DMS153 treated with DMSO at 0.1 percent for 48 hours (cell line): Measurements from ENCODE around the gene AGBL2.
"Not testable (repeated sequence)": the region's sequence is repeated elsewhere in the genome, so short reads cannot be mapped to it uniquely, and the experiment has no call there.

Experiments used
- DNase-seq: peaks from one replicate; lab custom pipeline; 2025; ENCODE audit not compliant: unreplicated experiment; lab: John Stamatoyannopoulos, UW

AGBL2 gene, protein sequence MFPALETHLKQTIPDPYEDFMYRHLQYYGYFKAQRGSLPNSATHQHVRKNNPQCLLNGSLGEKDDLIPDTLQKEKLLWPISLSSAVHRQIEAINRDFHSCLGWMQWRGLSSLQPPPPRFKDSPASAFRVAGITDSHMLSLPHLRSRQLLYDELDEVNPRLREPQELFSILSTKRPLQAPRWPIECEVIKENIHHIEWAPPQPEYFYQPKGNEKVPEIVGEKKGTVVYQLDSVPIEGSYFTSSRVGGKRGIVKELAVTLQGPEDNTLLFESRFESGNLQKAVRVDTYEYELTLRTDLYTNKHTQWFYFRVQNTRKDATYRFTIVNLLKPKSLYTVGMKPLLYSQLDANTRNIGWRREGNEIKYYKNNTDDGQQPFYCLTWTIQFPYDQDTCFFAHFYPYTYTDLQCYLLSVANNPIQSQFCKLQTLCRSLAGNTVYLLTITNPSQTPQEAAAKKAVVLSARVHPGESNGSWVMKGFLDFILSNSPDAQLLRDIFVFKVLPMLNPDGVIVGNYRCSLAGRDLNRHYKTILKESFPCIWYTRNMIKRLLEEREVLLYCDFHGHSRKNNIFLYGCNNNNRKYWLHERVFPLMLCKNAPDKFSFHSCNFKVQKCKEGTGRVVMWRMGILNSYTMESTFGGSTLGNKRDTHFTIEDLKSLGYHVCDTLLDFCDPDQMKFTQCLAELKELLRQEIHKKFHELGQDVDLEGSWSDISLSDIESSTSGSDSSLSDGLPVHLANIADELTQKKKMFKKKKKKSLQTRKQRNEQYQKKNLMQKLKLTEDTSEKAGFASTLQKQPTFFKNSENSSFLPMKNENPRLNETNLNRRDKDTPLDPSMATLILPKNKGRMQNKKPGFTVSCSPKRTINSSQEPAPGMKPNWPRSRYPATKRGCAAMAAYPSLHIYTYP

DNA sequence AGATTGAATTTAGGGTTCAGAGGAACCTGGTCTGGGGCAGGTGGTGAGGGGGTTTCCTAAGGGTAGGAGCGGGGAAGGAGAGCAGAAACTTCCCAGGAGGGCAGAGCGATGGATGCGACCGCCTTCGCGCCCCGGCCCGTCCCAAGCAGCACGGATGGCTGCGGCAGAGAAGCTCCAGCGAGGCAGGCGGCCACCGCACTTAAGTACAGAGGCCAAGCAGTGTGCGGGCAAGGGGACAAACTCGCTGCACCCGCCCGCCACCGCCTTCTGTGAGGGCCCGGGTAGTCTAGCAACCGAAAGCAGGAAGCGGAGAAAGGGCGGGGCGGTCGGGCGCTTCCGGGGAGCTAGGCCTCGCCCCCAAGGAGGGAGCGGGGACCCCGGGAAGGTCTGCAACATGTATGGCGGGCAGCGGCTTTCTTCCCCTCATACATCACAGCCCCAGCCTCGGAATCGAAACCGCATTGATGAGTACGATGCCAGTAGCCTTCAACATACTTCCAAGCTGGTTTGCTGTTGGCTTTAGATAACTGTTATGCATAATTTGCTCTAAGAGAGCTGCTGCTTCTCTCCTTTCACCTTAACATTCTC lies at the start of gene AGBL2:
Gene AGBL2 (minus strand): TSS at position 288 of the 588 bp plus-strand sequence. CDS start 719 bp downstream, outside the sequence.
- peak; percentile 59 for DNase-seq

DNA sequence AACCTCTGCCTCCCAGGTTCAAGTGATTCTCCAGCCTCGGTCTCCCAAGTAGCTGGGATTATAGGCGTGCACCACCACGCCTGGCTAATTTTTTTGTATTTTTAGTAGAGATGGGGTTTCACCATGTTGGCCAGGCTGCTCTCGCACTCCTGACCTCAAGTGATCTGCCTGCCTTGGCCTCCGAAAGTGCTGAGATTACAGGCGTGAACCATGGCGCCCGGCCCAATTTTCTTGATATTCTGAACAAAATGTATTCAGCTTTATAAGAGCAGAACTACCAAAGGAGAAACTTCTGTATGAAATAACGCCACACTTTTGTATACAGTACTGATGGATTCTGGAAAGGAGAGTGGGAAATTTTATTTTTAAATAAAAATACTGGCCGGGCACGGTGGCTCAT lies 44.1 kb upstream of the AGBL2 start:
- DNase-seq, result not testable (repeated sequence)

DNA sequence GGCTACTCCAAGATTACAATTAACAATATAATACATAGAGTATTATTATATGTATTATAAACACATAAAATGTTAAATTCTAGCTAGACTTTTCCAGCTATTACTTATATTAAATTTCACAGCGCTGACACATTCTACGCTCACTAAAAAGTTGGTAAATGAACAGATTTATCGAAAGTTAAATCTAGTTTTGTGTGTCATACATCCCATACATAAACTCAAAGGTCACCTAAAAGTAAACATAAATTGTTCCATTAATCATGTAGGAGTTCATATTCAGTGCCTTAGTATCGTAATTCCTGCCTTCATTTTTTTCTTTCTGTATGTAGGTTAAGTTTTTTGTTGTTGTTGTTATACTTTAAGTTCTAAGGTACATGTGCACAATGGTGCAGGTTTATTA lies 41.0 kb upstream of the AGBL2 start:
- no peak for DNase-seq

DNA sequence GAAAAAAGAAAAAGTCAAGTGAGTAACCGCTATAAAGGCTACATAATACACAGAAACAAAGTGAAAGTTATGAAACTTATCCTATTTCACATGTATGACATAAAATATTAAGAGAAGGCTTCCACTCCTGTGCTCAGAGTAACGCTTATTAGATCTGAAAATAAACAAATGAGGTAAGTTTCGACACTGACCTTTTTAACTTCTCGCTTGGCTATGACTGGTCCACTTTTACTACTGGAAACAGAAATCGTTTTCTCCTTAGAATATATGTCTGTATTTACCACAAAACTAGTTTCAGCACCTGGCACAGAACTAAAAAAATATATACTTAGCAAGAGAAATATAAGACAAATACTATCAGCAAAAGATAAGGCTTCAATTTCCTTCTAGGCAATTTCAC lies 35.6 kb upstream of the AGBL2 start:
- DNase-seq, result no peak

DNA sequence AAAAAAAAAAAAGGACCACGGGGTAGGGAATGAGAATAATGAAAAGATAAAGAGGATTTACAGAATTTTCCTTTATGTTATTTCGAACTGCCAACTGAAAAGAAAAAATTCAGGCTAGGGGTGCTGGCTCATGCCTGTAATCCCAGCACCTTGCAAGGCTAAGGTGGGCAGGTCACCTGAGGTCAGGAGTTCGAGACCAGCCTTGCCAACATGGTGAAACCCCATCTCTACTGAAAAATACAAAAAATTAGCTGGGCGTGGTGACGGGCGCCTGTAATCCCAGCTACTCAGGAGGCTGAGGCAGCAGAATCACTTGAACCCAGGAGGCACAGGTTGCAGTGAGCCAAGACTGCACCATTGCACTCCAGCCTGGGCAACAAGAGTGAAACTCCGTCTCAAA lies 27.3 kb upstream of the AGBL2 start:
- not testable (repeated sequence) for DNase-seq

DNA sequence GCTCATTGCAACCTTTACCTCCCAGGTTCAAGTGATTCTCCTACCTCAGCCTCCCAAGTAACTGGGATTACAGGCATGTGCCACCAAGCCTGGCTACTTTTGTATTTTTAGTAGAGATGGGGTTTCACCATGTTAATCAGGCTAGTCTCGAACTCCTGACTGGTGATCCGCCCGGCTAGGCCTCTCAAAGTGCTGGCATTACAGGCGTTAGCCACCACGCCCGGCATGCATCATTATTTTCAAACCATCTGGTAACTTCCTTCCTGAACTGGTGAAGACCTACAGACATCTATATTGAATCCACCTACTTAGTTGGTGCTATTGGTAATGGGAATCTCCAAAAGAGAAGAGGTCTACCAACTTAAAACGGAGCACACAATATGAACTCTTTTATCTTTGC lies 22.6 kb upstream of the AGBL2 start:
- not testable (repeated sequence) for DNase-seq

DNA sequence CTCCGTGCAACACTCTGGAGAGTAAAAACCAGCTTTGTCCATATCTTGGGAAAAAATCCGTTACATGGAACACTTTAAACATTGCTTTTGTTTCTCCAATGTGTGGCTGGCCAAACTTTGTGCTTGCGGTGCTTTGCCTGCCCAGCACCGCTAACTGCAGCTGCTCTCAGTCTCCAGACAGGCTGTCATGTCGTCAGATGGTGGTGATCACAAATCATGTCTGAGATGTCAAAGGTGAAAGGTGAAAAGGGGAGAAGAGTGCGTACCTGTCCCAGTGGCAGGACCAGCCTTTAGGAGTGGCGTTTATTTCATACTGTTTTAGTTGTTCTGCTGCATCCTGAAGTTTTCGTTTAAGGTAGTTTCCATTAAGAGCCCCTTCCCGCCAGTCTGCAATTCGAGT lies 17.1 kb upstream of the AGBL2 start:
- no peak for DNase-seq

DNA sequence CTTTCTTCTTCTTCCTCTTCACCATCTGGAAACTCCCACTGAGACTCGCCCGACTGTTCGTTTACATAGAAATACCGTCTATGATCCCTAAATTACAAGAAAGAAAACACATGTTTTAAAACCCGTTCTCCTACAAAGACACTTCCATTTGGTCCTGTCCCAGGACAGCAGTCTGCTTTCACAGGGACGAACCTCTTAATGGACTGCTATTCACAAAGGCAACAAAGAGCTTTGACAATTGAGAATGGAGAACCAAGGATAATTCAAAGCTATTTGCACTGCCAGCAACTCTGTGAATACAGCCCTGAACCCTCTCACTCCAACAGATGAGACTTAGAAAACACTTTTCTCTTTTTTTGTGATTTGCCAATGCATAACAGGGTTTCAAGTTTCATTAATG lies 16.3 kb upstream of the AGBL2 start:
- DNase-seq, result no peak

DNA sequence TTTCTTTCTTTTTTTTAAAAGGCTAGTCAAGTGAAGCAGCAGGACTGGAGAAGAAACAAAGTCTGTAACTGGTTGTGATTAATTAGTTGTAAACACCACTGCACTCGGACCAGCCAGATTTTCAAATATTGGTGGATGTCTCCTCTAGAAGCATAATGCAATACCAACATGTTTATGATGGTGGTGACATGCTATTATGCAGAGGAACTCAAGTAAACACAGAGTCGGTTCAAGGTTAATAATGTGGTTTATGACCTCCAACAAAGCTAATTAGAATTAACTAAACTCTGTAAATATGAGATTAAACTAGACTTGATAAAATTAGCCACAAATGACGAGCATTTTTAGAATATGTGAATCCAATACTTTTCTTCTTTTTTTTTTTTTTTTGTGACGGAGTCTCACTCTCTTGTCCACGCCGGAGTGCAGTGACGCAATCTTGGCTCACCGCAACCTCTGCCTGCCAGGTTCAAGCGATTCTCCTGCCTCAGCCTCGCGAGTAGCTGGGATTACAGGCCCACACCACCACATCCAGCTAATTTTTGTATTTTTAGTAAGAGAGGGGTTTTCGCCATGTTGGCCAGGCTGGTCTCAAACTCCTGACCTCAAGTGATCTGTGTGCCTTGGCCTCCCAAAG lies 11.8 kb upstream of the AGBL2 start:
- DNase-seq, result no peak

DNA sequence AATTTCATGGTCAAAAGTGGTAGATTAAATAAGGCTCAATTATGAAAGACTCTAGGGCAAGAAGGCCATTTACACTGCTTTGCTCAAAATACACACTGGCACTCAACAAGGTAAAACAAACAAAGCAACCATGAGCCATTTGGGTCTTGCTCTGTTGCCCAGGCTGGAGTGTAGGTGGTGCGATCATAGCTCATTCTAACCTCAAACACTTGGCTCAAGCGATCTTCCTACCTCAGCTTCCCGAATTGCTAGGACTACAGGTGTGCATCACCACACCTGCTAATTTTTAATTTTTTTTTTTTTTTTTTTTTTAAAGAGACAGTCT lies 10.9 kb upstream of the AGBL2 start:
- DNase-seq, result no peak

DNA sequence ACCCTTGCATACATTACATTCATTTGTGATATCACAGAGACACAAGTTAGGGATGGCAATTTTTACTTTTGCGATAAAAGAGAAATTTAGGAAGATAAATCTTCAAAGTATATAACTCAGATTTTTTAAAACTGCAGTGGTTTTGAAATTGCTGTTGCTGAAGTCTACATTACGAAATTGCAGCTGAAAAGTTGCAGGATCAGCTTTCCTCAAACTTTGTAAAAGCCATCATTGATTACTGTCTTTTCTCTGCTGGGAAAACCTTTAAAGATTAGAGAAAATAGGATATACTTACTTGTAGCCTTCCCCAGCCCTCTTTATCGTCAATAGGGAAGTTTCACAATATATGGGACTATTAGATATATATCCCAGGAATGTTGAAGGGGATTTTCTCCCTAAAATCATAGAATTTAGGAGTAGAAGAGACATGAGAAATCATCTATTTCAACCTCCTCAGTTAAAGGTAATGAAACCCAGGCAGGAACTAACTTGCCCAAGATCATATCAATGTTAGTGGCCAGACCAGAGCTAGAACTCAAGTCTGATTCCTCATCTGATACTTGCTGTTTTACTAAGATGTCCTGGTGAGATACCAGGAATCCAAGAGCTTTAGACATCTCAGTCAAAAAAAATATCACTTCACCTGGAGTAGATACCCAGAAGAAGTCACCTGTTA lies 10.4 kb upstream of the AGBL2 start:
- DNase-seq, result no peak

DNA sequence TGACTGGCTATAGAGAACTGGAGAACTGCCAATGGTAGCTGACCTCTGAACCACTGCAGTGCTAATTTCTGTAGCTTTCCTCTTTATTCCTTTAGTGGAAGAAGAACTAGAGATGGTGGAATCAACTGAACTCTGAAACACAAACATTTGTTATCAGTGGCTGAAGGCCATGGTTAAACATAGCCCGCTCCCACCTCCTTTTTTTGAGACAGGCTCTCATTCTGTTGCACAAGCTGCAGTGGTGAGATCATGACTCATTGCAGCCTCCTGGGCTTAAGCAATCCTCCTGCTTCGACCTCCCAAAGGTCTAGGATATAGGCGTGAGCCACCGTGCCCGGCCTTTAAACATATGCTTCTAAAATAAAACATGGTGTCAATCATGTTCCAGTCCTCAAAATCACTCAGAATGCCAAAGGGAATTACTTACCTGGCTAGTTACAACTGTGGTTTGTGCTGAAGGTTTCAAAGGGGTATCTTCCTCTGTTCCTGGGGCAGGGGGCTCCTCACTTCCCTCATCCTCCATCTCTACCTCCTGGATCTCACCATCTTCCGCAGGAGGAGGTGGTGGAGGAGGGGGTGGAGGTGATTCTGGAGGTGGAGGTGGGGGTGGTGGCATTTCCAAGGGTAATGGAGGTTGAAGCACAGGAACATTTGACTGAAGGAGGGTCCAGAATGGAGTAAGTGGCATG lies 9.0 kb upstream of the AGBL2 start:
- no peak for DNase-seq

DNA sequence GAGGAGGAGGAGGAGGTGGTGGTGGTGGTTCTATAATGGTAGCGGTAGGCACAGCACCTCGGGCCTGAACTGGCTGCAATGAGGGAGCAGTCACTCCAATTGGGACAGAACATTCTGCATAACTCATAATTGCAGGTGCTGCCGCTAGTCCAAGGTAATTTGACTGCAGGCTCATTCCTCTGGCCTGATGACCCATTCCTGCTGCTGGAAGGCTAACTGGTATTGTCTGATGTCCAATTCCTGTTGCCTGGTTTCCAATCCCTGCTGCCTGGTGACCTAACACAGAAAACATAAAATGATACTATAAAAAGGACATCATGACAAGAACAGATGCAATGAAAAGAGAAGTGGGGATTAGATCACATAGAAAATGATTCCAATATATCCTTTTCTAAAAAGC lies 7.9 kb upstream of the AGBL2 start:
- no peak for DNase-seq

DNA sequence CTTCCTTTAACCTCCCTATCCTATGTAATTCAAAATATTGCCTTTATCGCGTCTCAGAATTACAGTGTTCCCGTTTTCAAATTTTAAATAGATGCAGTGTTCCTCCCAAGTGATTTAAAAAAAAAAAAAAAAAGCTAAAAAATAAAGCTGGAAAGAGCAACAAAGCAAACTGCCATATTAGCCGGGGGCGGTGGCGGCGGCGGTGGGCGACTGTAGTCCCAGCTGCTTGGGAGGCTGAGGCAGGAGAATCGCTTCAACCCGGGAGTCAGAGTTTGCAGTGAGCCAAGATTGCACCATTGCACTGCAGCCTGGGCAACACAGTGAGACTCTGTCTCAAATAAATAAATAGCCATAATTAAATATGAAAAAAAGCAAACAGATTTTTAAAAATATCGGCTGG lies 5.5 kb upstream of the AGBL2 start:
- no peak for DNase-seq

DNA sequence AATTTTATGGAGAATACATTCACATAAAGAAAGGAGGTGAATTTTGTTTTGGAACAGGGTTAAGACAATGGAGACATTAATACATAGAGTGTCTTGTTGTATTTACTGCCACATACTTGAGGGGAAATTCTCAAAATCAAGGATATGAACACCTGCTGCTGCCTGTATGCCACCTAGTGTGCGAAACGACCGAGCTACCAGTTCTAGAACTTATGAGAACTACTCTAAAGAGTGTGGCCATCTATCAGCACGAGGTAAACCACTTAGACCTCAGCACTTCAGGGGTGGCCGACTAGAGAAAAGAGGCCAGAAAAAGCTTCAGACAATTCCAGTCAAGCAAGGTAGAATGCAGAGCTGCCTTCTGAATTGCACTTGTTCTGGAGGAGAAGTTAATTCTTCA lies 1.5 kb upstream of the AGBL2 start:
- no peak for DNase-seq

DNA sequence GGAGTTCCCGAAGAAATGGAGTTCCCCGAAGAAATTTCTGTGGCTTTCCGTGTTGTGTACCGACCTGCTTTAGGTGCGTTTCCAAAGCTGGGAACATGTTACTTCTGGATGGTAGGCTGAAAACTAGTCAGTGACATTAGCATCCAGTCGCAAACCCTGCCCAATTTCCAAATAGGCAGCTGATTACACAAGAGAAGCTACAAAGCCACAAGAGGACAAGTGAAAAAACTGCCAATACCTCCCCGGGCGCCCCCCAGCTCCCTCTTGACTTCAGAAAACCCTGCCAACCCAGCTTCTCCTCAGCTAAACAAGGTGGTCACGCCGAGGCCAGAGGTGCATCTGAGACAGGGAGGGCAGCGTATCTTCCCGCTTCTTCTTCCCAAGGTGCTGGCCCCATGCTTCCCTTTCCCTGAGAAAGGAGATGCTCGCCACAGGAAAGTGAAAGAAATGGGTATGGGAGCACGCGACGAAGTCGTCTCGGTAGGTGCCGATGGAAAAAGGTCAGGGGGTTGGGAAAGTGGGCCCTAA lies 551 bp downstream of the AGBL2 start:
- peak; percentile 30 for DNase-seq

DNA sequence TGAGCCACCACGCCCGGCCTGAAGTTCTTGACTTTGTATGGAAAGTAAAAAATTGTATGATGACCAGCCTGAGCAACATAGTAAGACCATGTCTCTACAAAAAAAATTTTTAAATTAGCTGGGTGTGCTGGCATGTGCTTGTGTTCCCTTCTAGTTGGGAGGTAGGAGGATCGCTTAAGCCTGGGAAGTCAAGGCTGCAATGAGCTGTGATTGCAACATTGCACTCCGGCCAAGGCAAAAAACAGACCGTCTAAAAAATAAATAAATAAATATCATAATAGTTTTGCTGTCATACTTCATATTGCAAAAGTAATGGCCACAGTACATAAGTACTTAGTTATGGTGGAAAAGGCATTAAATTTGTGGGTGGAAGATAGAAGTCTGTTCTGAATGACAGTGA lies 3.4 kb downstream of the AGBL2 start:
- no peak for DNase-seq

DNA sequence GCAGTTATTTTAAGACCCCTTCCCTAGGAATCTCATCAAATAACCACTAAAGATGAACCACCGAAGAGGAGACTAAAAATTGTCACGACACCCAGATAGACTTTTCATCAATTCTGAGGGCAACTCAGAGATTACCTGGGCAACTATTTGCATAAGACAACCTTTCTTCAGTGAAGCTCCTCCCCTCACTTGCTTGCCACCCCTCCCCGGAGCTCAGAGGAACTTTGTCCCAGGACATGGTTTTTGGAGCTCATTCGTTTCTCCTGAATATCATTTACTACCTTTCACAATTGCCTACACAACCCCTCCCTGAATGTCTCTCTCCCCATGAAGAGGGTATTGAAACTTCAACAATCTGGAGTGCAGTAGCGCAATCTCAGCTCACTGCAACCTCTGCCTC lies 3.9 kb downstream of the AGBL2 start:
- no peak for DNase-seq

DNA sequence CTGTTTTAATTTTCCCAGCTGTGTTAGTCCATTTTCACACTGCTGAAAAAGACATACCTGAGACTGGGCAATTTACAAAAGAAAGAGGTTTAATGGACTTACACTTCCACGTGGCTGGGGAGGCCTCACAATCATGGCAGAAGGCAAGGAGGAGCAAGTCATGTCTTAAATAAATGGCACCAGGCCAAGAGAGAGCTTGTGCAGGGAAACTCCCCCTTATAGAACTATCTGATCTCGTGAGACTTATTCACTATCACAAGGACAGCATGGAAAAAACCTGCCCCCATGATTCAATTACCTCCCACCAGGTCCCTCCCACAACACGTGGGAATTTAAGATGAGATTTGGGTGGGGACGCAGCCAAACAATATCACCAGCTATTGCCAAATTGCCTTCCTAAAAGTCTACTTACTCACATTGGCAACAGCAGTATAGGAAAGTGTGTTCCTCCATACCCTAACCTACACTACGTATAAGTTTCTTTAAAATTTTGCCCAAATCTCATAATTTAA lies 7.8 kb downstream of the AGBL2 start:
- not testable (repeated sequence) for DNase-seq

DNA sequence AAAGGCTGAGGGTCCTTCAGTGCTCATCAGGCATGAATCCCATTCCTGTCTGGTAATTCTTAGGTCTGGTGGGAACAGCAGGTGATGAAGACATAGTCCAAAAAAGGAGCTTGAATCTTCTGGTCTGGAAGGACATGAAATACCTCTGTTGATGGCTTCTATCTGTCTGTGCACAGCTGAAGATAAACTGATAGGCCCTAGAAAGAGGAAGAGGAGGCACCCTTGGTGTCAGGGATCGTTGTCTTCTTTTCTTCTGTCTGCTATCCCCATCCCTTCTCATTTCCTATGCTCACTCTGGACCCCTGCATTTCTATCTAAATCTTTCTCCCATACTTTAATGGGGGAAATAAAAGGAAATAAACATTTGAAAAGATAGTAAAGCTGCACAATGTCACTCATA lies 9.4 kb downstream of the AGBL2 start:
- no peak for DNase-seq
